ENCODE measurements around the gene HTR3D.
"Not testable (repeated sequence)": the region's sequence is repeated elsewhere in the genome, so short reads cannot be mapped to it uniquely, and the experiment has no call there.

HTR3D gene

GRCh38 chr3:184016811-184017671 lies 14.5 kb upstream of the HTR3D start:
- peak; percentile 76 for DNase-seq

- peak; percentile 97 for DNase-seq
Measured at GRCh38 chr3:184017672-184018423, 13.7 kb upstream of the HTR3D start, which contains the start of gene ABCC5. TSS of gene ABCC5 (minus strand) at chr3:184017884. CDS start at chr3:184014392, 3,492 bp downstream.

- no peak for DNase-seq
Measured at GRCh38 chr3:184018424-184018973, 13.0 kb upstream of the HTR3D start.

- DNase-seq = peak; percentile 79
Measured at GRCh38 chr3:184022323-184022722, 9.2 kb upstream of the HTR3D start.

GRCh38 chr3:184025256-184025655 lies 6.3 kb upstream of the HTR3D start:
- not testable (repeated sequence) for DNase-seq

GRCh38 chr3:184028275-184028890 lies 3.2 kb upstream of the HTR3D start:
- not testable (repeated sequence) for DNase-seq

- no peak for DNase-seq
Measured at GRCh38 chr3:184029443-184029842, 2.1 kb upstream of the HTR3D start.

- DNase-seq = peak; percentile 30
Measured at GRCh38 chr3:184030536-184030935, 1.0 kb upstream of the HTR3D start.

- no peak for DNase-seq
Measured at GRCh38 chr3:184037816-184038215, 6.3 kb downstream of the HTR3D start.

GRCh38 chr3:184038307-184038706 lies 6.8 kb downstream of the HTR3D start:
- not testable (repeated sequence) for DNase-seq

GRCh38 chr3:184039414-184039813 lies 7.9 kb downstream of the HTR3D start:
- no peak for DNase-seq

- peak; percentile 65 for DNase-seq
Measured at GRCh38 chr3:184040010-184040409, 8.5 kb downstream of the HTR3D start.

- DNase-seq = no peak
Measured at GRCh38 chr3:184042617-184043016, 11.1 kb downstream of the HTR3D start.

GRCh38 chr3:184045995-184046394 lies 14.5 kb downstream of the HTR3D start:
- DNase-seq = peak; percentile 61

GRCh38 chr3:184050217-184050847 lies 18.8 kb downstream of the HTR3D start:
- DNase-seq = no peak

- DNase-seq = no peak
Measured at GRCh38 chr3:184052767-184053166, 21.2 kb downstream of the HTR3D start, which contains the start of gene HTR3C. TSS of gene HTR3C (plus strand) at chr3:184053047. CDS start at chr3:184053081, 34 bp downstream.

- no peak for DNase-seq
Measured at GRCh38 chr3:184058029-184058428, 26.5 kb downstream of the HTR3D start.

GRCh38 chr3:184059424-184059823 lies 27.9 kb downstream of the HTR3D start:
- peak; percentile 50 for DNase-seq

GRCh38 chr3:184062637-184063036 lies 31.1 kb downstream of the HTR3D start:
- no peak for DNase-seq

- DNase-seq = no peak
Measured at GRCh38 chr3:184066211-184066610, 34.7 kb downstream of the HTR3D start.

- DNase-seq = peak; percentile 57
Measured at GRCh38 chr3:184067573-184068055, 36.1 kb downstream of the HTR3D start.

- DNase-seq = no peak
Measured at GRCh38 chr3:184068344-184068743, 36.8 kb downstream of the HTR3D start.
